PC-3 (cell line): ENCODE results near the gene ILKAP. TPM values are rescaled to one million over a fixed set of nuclear protein-coding genes. Genes with fewer than 3 reads are reported as not detected.

ENCODE experiments used
- ATAC-seq: fragments of 200-7000 bp; cut with Tn5 transposase; 2 replicates; pipeline ENCODE4 v1.9.1; 2020; ENCODE audit warnings: mild to moderate bottlenecking, moderate library complexity
- BruUV-seq: library from RNA; stranded (reverse); fragments of 400-500 nt; replicated peaks from 2 replicates; lab custom pipeline; 2021; lab: Mats Ljungman, UMichigan
- CTCF ChIA-PET: fragments of 300-600 bp; sonication (Branson Sonifier 250); formaldehyde crosslinking; loops from one replicate; lab custom pipeline; 2022; ENCODE audit warnings: antibody characterized with exemption; lab: Charles Lee
- POLR2A ChIA-PET: fragments of 300-600 bp; sonication (Branson Sonifier 250); formaldehyde crosslinking; loops from one replicate; lab custom pipeline; 2022; ENCODE audit warnings: antibody characterized with exemption; ENCODE audit not compliant: unreplicated experiment; lab: Charles Lee
- DNase-seq: peaks from one replicate; pipeline ENCODE4 v3.0.0-alpha.2; 2015
- H2AFZ ChIP-seq: fragments of 300-600 bp; sonication (generic); 2 replicates; pipeline ENCODE4 v1.6.0; 2016; ENCODE audit warnings: antibody characterized with exemption, low read length
- H3F3A ChIP-seq: fragments of 300-600 bp; sonication (generic); one replicate; pipeline ENCODE4 v1.6.0; 2017; ENCODE audit warnings: antibody characterized with exemption, low read length, control low read depth, mild to moderate bottlenecking; ENCODE audit not compliant: unreplicated experiment
- H3K27ac ChIP-seq: fragments of 300-600 bp; sonication (generic); 2 replicates; pipeline ENCODE4 v1.5.1; 2016; ENCODE audit warnings: mild to moderate bottlenecking, low read length
- H3K27me3 ChIP-seq: fragments of 300-600 bp; sonication (generic); 2 replicates; pipeline ENCODE4 v1.6.1; 2016; ENCODE audit warnings: low read length, mixed read lengths
- H3K36me3 ChIP-seq: fragments of 300-600 bp; sonication (generic); 2 replicates; pipeline ENCODE4 v1.6.1; 2016; ENCODE audit warnings: low read depth, mixed run types, low read length, mixed read lengths
- H3K4me1 ChIP-seq: fragments of 300-600 bp; sonication (generic); 2 replicates; pipeline ENCODE4 v1.5.1; 2016; ENCODE audit warnings: low read length; ENCODE audit not compliant: insufficient read depth
- H3K4me2 ChIP-seq: fragments of 300-600 bp; sonication (generic); 2 replicates; pipeline ENCODE4 v1.6.0; 2016; ENCODE audit warnings: low read length
- H3K4me3 ChIP-seq: fragments of 300-600 bp; sonication (generic); 2 replicates; pipeline ENCODE4 v1.5.1; 2016; ENCODE audit warnings: mild to moderate bottlenecking, low read length, mixed read lengths
- H3K79me2 ChIP-seq: fragments of 300-600 bp; sonication (generic); 2 replicates; pipeline ENCODE4 v1.6.1; 2017; ENCODE audit warnings: low read length, mixed read lengths
- H3K9ac ChIP-seq: fragments of 300-600 bp; sonication (generic); 2 replicates; pipeline ENCODE4 v1.6.0; 2016; ENCODE audit warnings: mild to moderate bottlenecking, low read length
- H3K9me2 ChIP-seq: fragments of 300-600 bp; sonication (generic); replicated peaks from 2 replicates; pipeline ENCODE4 v1.6.1; 2016; ENCODE audit warnings: mixed run types, low read length, mixed read lengths
- H3K9me3 ChIP-seq: fragments of 300-600 bp; sonication (generic); 2 replicates; pipeline ENCODE4 v1.6.1; 2016; ENCODE audit warnings: low read length, mixed read lengths
- H4K20me1 ChIP-seq: fragments of 300-600 bp; sonication (generic); 2 replicates; pipeline ENCODE4 v1.6.1; 2016; ENCODE audit warnings: low read length, mixed read lengths
- CTCF ChIP-seq: fragments of 300-600 bp; sonication (generic); conservative IDR thresholded peaks from 2 replicates; pipeline ENCODE4 v1.5.1; 2017; ENCODE audit warnings: antibody characterized with exemption, low read depth, mild to moderate bottlenecking, low read length
- EZH2 ChIP-seq: fragments of 300-600 bp; sonication (generic); IDR thresholded peaks from one replicate; pipeline ENCODE4 v1.6.1; 2017; ENCODE audit warnings: antibody characterized with exemption, mild to moderate bottlenecking, low read length; ENCODE audit not compliant: unreplicated experiment
- EZH2phosphoT487 ChIP-seq: fragments of 300-600 bp; sonication (generic); IDR thresholded peaks from 2 replicates; pipeline ENCODE4 v1.6.1; 2018; ENCODE audit warnings: mild to moderate bottlenecking, antibody characterized with exemption, low read length, borderline replicate concordance
- intact Hi-C: fragments of 100-400 bp; cut with micrococcal nuclease; formaldehyde crosslinking; loops from 2 replicates; pipeline ENCODE4 v1.9.0; 2023
- total RNA-seq: library from RNA; depleted of rRNA; stranded (reverse); fragments of >200 nt; gene quantifications from 2 replicates; pipeline ENCODE4 v1.2.3, GENCODE V29; 2014

The ILKAP gene
- total RNA-seq, 1 experiment from 2014 or later = 30.7 TPM

GRCh38 chr2:238180554-238180953, 22.9 kb downstream of the ILKAP start:
- no peaks in the 10 kb centered on the region for H3K27me3 ChIP-seq
- no TSS peak for BruUV-seq

GRCh38 chr2:238176613-238177012, 26.9 kb downstream of the ILKAP start:
- ATAC-seq = no peak
- no peak for DNase-seq
- TF ChIP-seq CTCF (no peak), EZH2phosphoT487 (no peak), EZH2 (no peak)
- H3K9me2 ChIP-seq = no peaks in the 10 kb centered on the region
- H3K27ac ChIP-seq = no peak overlapping the region
- H2AFZ ChIP-seq = no peak overlapping the region
- H3K36me3 ChIP-seq = peaks cover 50% of the 10 kb centered on the region
- no peaks in the 10 kb centered on the region for H3F3A ChIP-seq
- CTCF ChIA-PET = no interaction called here
- no peaks in the 10 kb centered on the region for H4K20me1 ChIP-seq
- no peaks in the 10 kb centered on the region for H3K79me2 ChIP-seq
- BruUV-seq = no TSS peak
- no peak overlapping the region for H3K4me3 ChIP-seq
- no peak overlapping the region for H3K9ac ChIP-seq
- H3K4me1 ChIP-seq = no peaks in the 10 kb centered on the region
- POLR2A ChIA-PET = no interaction called here
- no peaks in the 10 kb centered on the region for H3K27me3 ChIP-seq
- H3K4me2 ChIP-seq = no peak overlapping the region
- intact Hi-C loops = no loop called here
- H3K9me3 ChIP-seq = no peaks in the 10 kb centered on the region

More at GRCh38 chr2:238180554-238180953, 22.9 kb downstream of the ILKAP start:
- H3F3A ChIP-seq = no peaks in the 10 kb centered on the region
- POLR2A ChIA-PET = no interaction called here
- H2AFZ ChIP-seq = no peak overlapping the region
- H4K20me1 ChIP-seq = no peaks in the 10 kb centered on the region
- no peaks in the 10 kb centered on the region for H3K79me2 ChIP-seq
- no peaks in the 10 kb centered on the region for H3K9me3 ChIP-seq
- intact Hi-C loops = no loop called here
- H3K9ac ChIP-seq = no peak overlapping the region
- no peak for ATAC-seq
- TF ChIP-seq EZH2 (no peak), CTCF (no peak), EZH2phosphoT487 (no peak)
- no peak overlapping the region for H3K4me2 ChIP-seq
- no peak overlapping the region for H3K27ac ChIP-seq
- CTCF ChIA-PET = no interaction called here
- no peak for DNase-seq
- peaks cover 62% of the 10 kb centered on the region for H3K36me3 ChIP-seq
- H3K4me1 ChIP-seq = no peaks in the 10 kb centered on the region
- H3K4me3 ChIP-seq = no peak overlapping the region
- no peaks in the 10 kb centered on the region for H3K9me2 ChIP-seq

GRCh38 chr2:238174701-238175100, 28.8 kb downstream of the ILKAP start:
- no peak for DNase-seq
- H3K36me3 ChIP-seq = peaks cover 42% of the 10 kb centered on the region
- H3K9me2 ChIP-seq = no peaks in the 10 kb centered on the region
- TF ChIP-seq CTCF = no peak
- TF ChIP-seq EZH2phosphoT487 = no peak
- no peak for TF ChIP-seq EZH2
- H2AFZ ChIP-seq = no peak overlapping the region
- H3K4me3 ChIP-seq = no peak overlapping the region
- no peaks in the 10 kb centered on the region for H3F3A ChIP-seq
- ChIA-PET CTCF (no interaction called here), POLR2A (no interaction called here)
- H3K9ac ChIP-seq = no peak overlapping the region
- intact Hi-C loops = no loop called here
- no peaks in the 10 kb centered on the region for H3K9me3 ChIP-seq
- no peaks in the 10 kb centered on the region for H3K27me3 ChIP-seq
- BruUV-seq = no TSS peak
- no peaks in the 10 kb centered on the region for H4K20me1 ChIP-seq
- H3K79me2 ChIP-seq = no peaks in the 10 kb centered on the region
- no peak overlapping the region for H3K4me2 ChIP-seq
- no peak overlapping the region for H3K27ac ChIP-seq
- peaks cover 11% of the 10 kb centered on the region for H3K4me1 ChIP-seq
- no peak for ATAC-seq
